Measurements from ENCODE around the gene TNF. TPM values are rescaled to one million over a fixed set of nuclear protein-coding genes. Genes with fewer than 3 reads are reported as not detected.

TNF gene
- 100 to 1,000 TPM in 1 of 2 donors, 10 to 100 TPM in 1; 52.0 to 250 TPM for total RNA-seq

DNA sequence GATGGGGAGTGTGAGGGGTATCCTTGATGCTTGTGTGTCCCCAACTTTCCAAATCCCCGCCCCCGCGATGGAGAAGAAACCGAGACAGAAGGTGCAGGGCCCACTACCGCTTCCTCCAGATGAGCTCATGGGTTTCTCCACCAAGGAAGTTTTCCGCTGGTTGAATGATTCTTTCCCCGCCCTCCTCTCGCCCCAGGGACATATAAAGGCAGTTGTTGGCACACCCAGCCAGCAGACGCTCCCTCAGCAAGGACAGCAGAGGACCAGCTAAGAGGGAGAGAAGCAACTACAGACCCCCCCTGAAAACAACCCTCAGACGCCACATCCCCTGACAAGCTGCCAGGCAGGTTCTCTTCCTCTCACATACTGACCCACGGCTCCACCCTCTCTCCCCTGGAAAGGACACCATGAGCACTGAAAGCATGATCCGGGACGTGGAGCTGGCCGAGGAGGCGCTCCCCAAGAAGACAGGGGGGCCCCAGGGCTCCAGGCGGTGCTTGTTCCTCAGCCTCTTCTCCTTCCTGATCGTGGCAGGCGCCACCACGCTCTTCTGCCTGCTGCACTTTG is at the start of gene TNF:
TSS of gene TNF (plus strand) at position 231 of the 567 bp plus-strand sequence. CDS start at position 408, 177 bp downstream.
- peaks cover 51 to 72% of the 10 kb centered on the region in 2 donors for H3K36me3 Mint-ChIP-seq

GRCh38 chr6:31525932-31526591 is 49.3 kb upstream of the TNF start:
- Mint-ChIP-seq H3K9me3 (no peaks in the 10 kb centered on the region), H3K36me3 (peaks cover 9 to 15% of the 10 kb centered on the region in 2 donors), H3K27ac (peak overlapping the region in 1 of 2 donors; percentile 10)
- DNase-seq (ENCODE audit: low spot score in 2 of 2) (peak in 1 of 2 donors; percentile 47), ATAC-seq (peak in 1 of 2 donors; percentile 14)

More for the DNA sequence above, at the start of gene TNF:
- Mint-ChIP-seq H3K27ac (peak within 1 kb of the TSS; percentile 93 to 98), H3K9me3 (no peaks in the 10 kb centered on the region)
- DNase-seq (ENCODE audit: low spot score in 2 of 2) (peak; percentile 83 to 89), ATAC-seq (peak; percentile 26 to 30)

GRCh38 chr6:31528307-31528777 is 47.0 kb upstream of the TNF start:
- Mint-ChIP-seq H3K9me3 (no peaks in the 10 kb centered on the region), H3K36me3 (peaks cover 15 to 31% of the 10 kb centered on the region in 2 donors), H3K27ac (peak overlapping the region in 1 of 2 donors; percentile 88)
- DNase-seq (ENCODE audit: low spot score in 2 of 2) = peak in 1 of 2 donors; percentile 21
- peak; percentile 12 to 25 for ATAC-seq

GRCh38 chr6:31528821-31529328 is 46.5 kb upstream of the TNF start, which contains the start of gene MCCD1:
MCCD1 (plus strand) TSS chr6:31528962; CDS start chr6:31529015, 53 bp downstream.
- Mint-ChIP-seq H3K27ac (peak within 1 kb of the TSS; percentile 36 to 91), H3K36me3 (peaks cover 15 to 36% of the 10 kb centered on the region in 2 donors), H3K9me3 (no peaks in the 10 kb centered on the region)
- DNase-seq (ENCODE audit: low spot score in 2 of 2) (peak in 1 of 2 donors; percentile 48), ATAC-seq (peak; percentile 23 to 39)

- ATAC-seq = peak; percentile 2 to 17
- peak in 1 of 2 donors; percentile 52 for DNase-seq (ENCODE audit: low spot score in 2 of 2)
- Mint-ChIP-seq H3K36me3 (peaks cover 16 to 41% of the 10 kb centered on the region in 2 donors), H3K9me3 (no peaks in the 10 kb centered on the region), H3K27ac (peak overlapping the region; percentile 36 to 91)
Observed at GRCh38 chr6:31529329-31530150, 45.8 kb upstream of the TNF start.

GRCh38 chr6:31530659-31531058 is 44.7 kb upstream of the TNF start:
- DNase-seq (ENCODE audit: low spot score in 2 of 2) (peak in 1 of 2 donors; percentile 34), ATAC-seq (no peak)
- H3K27ac Mint-ChIP-seq = no peak overlapping the region
- no peaks in the 10 kb centered on the region for H3K9me3 Mint-ChIP-seq
- peaks cover 27 to 52% of the 10 kb centered on the region in 2 donors for H3K36me3 Mint-ChIP-seq

DNA sequence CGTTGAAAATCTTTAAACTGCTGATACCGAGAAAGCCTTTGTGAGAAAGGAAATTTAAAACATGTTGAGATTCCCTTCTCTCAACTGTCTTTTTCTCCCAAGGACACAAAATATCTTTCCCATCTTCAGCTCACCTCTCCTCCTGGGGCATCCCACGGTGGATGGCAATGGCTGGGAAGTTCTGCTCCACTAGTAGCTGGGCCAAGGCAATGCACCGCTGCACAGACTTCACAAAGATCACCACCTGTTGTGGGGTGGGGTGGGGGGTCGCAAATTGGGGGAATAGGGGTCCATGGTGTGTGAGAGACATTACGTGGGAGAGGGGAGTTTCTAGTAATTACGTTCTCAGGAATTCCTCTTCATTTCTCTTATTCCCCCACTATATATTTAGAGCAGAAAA is 44.2 kb upstream of the TNF start:
- peaks cover 32 to 57% of the 10 kb centered on the region in 2 donors for H3K36me3 Mint-ChIP-seq
- no peak for ATAC-seq
- no peak overlapping the region for H3K27ac Mint-ChIP-seq
- DNase-seq (ENCODE audit: low spot score in 2 of 2) = peak in 1 of 2 donors; percentile 13
- no peaks in the 10 kb centered on the region for H3K9me3 Mint-ChIP-seq

GRCh38 chr6:31531771-31532643 is 43.4 kb upstream of the TNF start:
- ATAC-seq (no peak), DNase-seq (ENCODE audit: low spot score in 2 of 2) (peak in 1 of 2 donors; percentile 21)
- Mint-ChIP-seq H3K27ac (peak overlapping the region in 1 of 2 donors; percentile 60), H3K36me3 (peaks cover 38 to 65% of the 10 kb centered on the region in 2 donors), H3K9me3 (no peaks in the 10 kb centered on the region)

DNA sequence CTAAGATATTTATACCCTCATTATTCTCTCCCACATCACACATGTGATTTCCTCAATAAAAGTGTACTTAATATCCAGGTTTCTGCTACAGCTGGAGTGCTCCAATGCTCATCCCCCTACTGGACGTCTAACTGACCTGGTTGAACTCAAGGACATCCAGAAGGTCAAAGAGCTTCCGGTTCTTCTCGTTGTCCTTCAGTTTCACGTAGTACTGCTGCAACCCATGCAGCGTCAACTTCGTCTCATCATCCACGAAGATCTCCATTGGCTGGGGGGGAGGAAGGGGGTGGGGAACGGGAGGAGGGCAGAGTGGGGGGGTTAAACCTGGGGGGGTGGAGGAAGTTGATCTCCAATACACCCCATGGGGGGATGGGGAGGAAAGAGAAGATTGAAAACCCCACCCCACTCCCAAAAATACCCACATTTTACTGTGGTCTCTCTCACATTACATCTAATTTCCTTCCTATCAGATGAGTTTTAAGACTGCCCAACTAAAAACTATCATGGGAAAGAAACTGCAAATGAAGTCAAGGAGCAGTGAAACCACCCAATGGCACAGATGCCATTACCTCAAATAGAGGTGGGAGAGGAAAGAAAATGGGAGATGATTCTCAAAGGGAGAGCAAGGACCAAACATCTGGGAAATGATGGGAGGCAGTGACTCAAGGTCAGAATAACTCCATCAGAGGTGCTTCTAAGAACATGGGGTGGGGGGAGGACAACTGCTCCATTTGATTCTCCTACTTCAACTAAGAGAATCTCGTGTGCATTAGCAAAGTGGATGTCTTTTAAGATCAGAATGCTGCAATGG is 42.5 kb upstream of the TNF start:
- peak in 1 of 2 donors; percentile 2 for DNase-seq (ENCODE audit: low spot score in 2 of 2)
- Mint-ChIP-seq H3K27ac (peak overlapping the region in 1 of 2 donors; percentile 77), H3K9me3 (no peaks in the 10 kb centered on the region), H3K36me3 (peaks cover 38 to 65% of the 10 kb centered on the region in 2 donors)
- no peak for ATAC-seq

- no peaks in the 10 kb centered on the region for H3K9me3 Mint-ChIP-seq
- ATAC-seq (peak in 1 of 2 donors; percentile 5), DNase-seq (ENCODE audit: low spot score in 2 of 2) (peak in 1 of 2 donors; percentile 9)
- peak overlapping the region; percentile 69 to 77 for H3K27ac Mint-ChIP-seq
- peaks cover 41 to 68% of the 10 kb centered on the region in 2 donors for H3K36me3 Mint-ChIP-seq
Observed at GRCh38 chr6:31533455-31533841, 41.9 kb upstream of the TNF start.

GRCh38 chr6:31534011-31534410 is 41.4 kb upstream of the TNF start:
- ATAC-seq = no peak
- peak in 1 of 2 donors; percentile 40 for DNase-seq (ENCODE audit: low spot score in 2 of 2)
- peaks cover 47 to 74% of the 10 kb centered on the region in 2 donors for H3K36me3 Mint-ChIP-seq
- no peaks in the 10 kb centered on the region for H3K9me3 Mint-ChIP-seq
- H3K27ac Mint-ChIP-seq = peak overlapping the region; percentile 69 to 88

- H3K9me3 Mint-ChIP-seq = no peaks in the 10 kb centered on the region
- DNase-seq (ENCODE audit: low spot score in 2 of 2) (peak in 1 of 2 donors; percentile 44), ATAC-seq (no peak)
- peak overlapping the region; percentile 69 to 88 for H3K27ac Mint-ChIP-seq
- H3K36me3 Mint-ChIP-seq = peaks cover 52 to 79% of the 10 kb centered on the region in 2 donors
Observed at GRCh38 chr6:31534521-31535040, 40.8 kb upstream of the TNF start.

GRCh38 chr6:31535538-31536324 is 39.6 kb upstream of the TNF start:
- Mint-ChIP-seq H3K36me3 (peaks cover 57 to 79% of the 10 kb centered on the region in 2 donors), H3K9me3 (no peaks in the 10 kb centered on the region), H3K27ac (peak overlapping the region; percentile 69 to 79)
- ATAC-seq (peak in 1 of 2 donors; percentile 21), DNase-seq (ENCODE audit: low spot score in 2 of 2) (no peak)

All from activated naive CD4-positive, alpha-beta T cell treated with anti-CD3 and anti-CD28 coated beads, Interleukin-2, amount 50 U/mL, for 72 hours (primary cell).